ENCODE data around the gene UNC50.

UNC50 gene

DNA sequence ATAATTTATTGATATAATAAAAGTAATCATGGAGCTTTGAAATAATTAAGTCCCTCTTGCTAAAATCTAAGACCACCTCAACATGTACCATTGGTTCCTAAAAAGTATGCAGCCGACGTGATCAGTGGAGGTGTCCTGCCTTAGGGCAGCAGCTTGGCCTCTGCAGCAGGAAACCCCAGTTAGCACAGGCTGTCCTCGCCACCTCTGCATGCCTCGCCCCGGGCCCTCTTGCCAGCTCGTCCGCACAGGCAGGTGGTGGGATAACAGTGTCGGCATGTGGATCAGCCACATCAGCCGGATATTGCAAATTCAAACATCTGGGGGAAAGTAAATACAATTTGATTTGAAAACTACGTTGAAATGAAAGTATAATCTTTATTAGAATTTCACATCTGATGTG, 23.0 kb upstream of the UNC50 start:
- TF ChIP-seq EZH2 (optimal IDR thresholded peaks at IDR 0.05; ENCODE audit: low read depth, low read length) (no peak), EZH2phosphoT487 (IDR thresholded peaks at IDR 0.05; ENCODE audit: low read length) (no peak), CTCF (IDR thresholded peaks at IDR 0.05; ENCODE audit: low read length) (no peak)
- no peak for DNase-seq

GRCh38 chr2:98586551-98587140, 21.7 kb upstream of the UNC50 start:
- Histone ChIP-seq H2AFZ (ENCODE audit: low read length) (no peak overlapping the region), H3K79me2 (ENCODE audit: low read length) (0 out of 2 replicates have a peak, but pooled peaks cover 3% of the 10 kb centered on the region), H3K9me3 (replicated peaks; ENCODE audit: insufficient read depth, low read length) (no peaks in the 10 kb centered on the region), H3K4me3 (ENCODE audit: low read length) (no peak overlapping the region), H3K4me1 (ENCODE audit: low read length) (no peaks in the 10 kb centered on the region), H3F3A (ENCODE audit: insufficient read depth, low read length) (0 out of 2 replicates have a peak, but pooled peaks cover 4% of the 10 kb centered on the region), H3K9me2 (replicated peaks; ENCODE audit: insufficient read depth, low read length) (no peaks in the 10 kb centered on the region), H4K20me1 (ENCODE audit: insufficient read depth, low read length) (no peaks in the 10 kb centered on the region), H3K36me3 (replicated peaks; ENCODE audit: insufficient read depth, low read length) (peaks cover 36% of the 10 kb centered on the region), H3K27me3 (replicated peaks; ENCODE audit: insufficient read depth, low read length) (no peaks in the 10 kb centered on the region), H3K4me2 (ENCODE audit: low read depth, low read length) (no peak overlapping the region), H3K9ac (ENCODE audit: low read length) (no peak overlapping the region), H3K27ac (ENCODE audit: low read length) (no peak overlapping the region)
- TF ChIP-seq EZH2phosphoT487 (IDR thresholded peaks at IDR 0.05; ENCODE audit: low read length) = no peak
- TF ChIP-seq CTCF (IDR thresholded peaks at IDR 0.05; ENCODE audit: low read length) = no peak
- no peak for TF ChIP-seq EZH2 (optimal IDR thresholded peaks at IDR 0.05; ENCODE audit: low read depth, low read length)
- DNase-seq = no peak

More for the DNA sequence above, 23.0 kb upstream of the UNC50 start:
- H3K79me2 ChIP-seq (ENCODE audit: low read length) = 0 out of 2 replicates have a peak, but pooled peaks cover 3% of the 10 kb centered on the region
- H3F3A ChIP-seq (ENCODE audit: insufficient read depth, low read length) = peaks cover 4% of the 10 kb centered on the region; the same call in 1 of the 2 replicates
- H2AFZ ChIP-seq (ENCODE audit: low read length) = no peak overlapping the region
- H3K4me1 ChIP-seq (ENCODE audit: low read length) = no peaks in the 10 kb centered on the region
- no peaks in the 10 kb centered on the region for H4K20me1 ChIP-seq (ENCODE audit: insufficient read depth, low read length)
- no peaks in the 10 kb centered on the region for H3K9me2 ChIP-seq (replicated peaks; ENCODE audit: insufficient read depth, low read length)
- no peak overlapping the region for H3K4me2 ChIP-seq (ENCODE audit: low read depth, low read length)
- H3K27me3 ChIP-seq (replicated peaks; ENCODE audit: insufficient read depth, low read length) = no peaks in the 10 kb centered on the region
- H3K27ac ChIP-seq (ENCODE audit: low read length) = no peak overlapping the region
- H3K9ac ChIP-seq (ENCODE audit: low read length) = no peak overlapping the region
- H3K36me3 ChIP-seq (replicated peaks; ENCODE audit: insufficient read depth, low read length) = peaks cover 27% of the 10 kb centered on the region
- H3K9me3 ChIP-seq (replicated peaks; ENCODE audit: insufficient read depth, low read length) = no peaks in the 10 kb centered on the region
- no peak overlapping the region for H3K4me3 ChIP-seq (ENCODE audit: low read length)

DNA sequence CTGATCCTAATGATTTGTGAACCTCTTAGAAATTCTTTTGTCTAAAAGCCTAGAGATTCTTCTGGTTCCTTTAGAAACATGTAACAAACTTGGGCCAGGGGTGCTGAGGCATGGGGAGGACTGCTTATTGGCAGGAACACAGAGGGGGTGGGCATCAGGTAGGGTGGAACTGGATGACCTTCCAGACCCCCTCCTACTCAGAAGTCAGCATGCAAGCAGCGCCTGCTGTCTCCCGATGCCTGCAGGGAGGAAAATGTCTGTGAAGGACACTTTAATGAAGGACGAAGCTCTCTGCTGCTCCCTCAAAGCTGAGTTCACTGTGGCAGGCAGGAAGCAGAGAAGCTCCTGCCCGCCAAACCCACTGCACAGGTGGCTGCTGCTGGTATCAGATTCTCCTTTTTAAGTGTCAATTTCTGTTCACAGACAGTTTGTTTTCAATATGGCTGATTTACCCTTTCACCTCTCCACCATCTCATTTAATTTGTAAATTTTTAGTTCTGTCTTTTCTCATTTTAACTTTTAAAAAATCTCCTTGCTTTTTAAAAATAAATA, 19.4 kb upstream of the UNC50 start:
- Histone ChIP-seq H3K4me2 (ENCODE audit: low read depth, low read length) (no peak overlapping the region), H3K9ac (ENCODE audit: low read length) (no peak overlapping the region), H3K4me1 (ENCODE audit: low read length) (no peaks in the 10 kb centered on the region), H3F3A (ENCODE audit: insufficient read depth, low read length) (0 out of 2 replicates have a peak, but pooled peaks cover 8% of the 10 kb centered on the region), H3K9me3 (replicated peaks; ENCODE audit: insufficient read depth, low read length) (no peaks in the 10 kb centered on the region), H3K9me2 (replicated peaks; ENCODE audit: insufficient read depth, low read length) (no peaks in the 10 kb centered on the region), H3K4me3 (ENCODE audit: low read length) (no peak overlapping the region), H2AFZ (ENCODE audit: low read length) (no peak overlapping the region), H3K36me3 (replicated peaks; ENCODE audit: insufficient read depth, low read length) (0 out of 2 replicates have a peak, but pooled peaks cover 29% of the 10 kb centered on the region), H3K27me3 (replicated peaks; ENCODE audit: insufficient read depth, low read length) (no peaks in the 10 kb centered on the region), H3K27ac (ENCODE audit: low read length) (no peak overlapping the region), H3K79me2 (ENCODE audit: low read length) (0 out of 2 replicates have a peak, but pooled peaks cover 3% of the 10 kb centered on the region), H4K20me1 (ENCODE audit: insufficient read depth, low read length) (no peaks in the 10 kb centered on the region)
- no peak for DNase-seq
- TF ChIP-seq EZH2phosphoT487 (IDR thresholded peaks at IDR 0.05; ENCODE audit: low read length) = no peak
- no peak for TF ChIP-seq CTCF (IDR thresholded peaks at IDR 0.05; ENCODE audit: low read length)
- TF ChIP-seq EZH2 (optimal IDR thresholded peaks at IDR 0.05; ENCODE audit: low read depth, low read length) = no peak
